Sciatic nerve (tissue), 2 donors: Measurements from ENCODE around the gene CAPN2. TPM values are rescaled to one million over a fixed set of nuclear protein-coding genes. Genes with fewer than 3 reads are reported as not detected.

Experiments used
- ATAC-seq: fragments of 200-7000 bp; cut with Tn5 transposase; one replicate; pipeline ENCODE4 v1.9.1; 2020; ENCODE audit warnings: mild to moderate bottlenecking, moderate library complexity
- DNase-seq: peaks from one replicate; pipeline ENCODE4 v3.0.0-alpha.2; 2020; ENCODE audit warnings: low spot score
- intact Hi-C: fragments of 100-400 bp; cut with DNase I; formaldehyde crosslinking; loops from one replicate; pipeline ENCODE4 v1.14.2; 2022
- total RNA-seq: library from RNA; stranded (reverse); fragmentation: NEBNext Ultra II Directional; extraction: Animal tissue kit (Norgen Biotek cat#: 25700); gene quantifications from one replicate; pipeline ENCODE4 v1.2.1, GENCODE V29; 2021
- donor health status: DM: no; HTN: no; CAD: no.
- donor health status: DM: no; HTN: no; CAD: no.

The CAPN2 gene
- total RNA-seq, 1 donor from 2014 or later = 186 TPM

DNA sequence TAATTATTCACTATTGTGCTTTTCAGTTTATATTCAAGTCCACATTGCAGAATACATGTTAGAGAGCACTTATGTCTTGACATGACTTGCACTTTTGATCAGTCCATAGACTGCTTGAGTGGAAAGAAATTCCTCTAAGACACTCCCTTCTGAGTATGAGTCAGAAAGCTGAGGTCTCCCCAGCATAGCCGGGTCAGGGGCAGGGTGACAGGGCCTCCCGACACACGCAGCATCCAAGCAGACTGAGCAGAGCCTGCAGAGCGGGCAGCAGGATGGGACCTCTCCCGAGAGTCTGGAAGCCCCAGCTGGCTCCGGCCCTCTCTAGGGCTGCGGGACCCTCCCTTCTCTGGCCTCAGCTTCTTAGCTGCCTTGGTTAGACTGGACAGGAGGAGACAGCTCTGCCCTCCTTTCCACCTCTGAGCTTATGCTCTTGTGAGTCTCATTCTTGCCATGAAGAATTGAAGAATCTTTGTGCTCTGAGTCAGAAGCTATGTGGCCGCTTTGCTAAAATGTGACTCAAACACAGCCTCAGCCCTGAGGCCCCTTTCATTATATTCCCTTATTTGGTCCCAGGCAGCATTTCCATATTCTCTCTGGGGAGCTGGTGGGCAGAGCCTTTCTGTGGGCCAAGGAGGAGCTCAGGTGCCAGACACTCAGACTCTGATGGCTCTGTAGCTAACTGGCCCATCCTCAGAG is 11.2 kb upstream of the CAPN2 start:
- ATAC-seq = peak; percentile 66
- intact Hi-C loops = no loop called here
- no peak for DNase-seq

DNA sequence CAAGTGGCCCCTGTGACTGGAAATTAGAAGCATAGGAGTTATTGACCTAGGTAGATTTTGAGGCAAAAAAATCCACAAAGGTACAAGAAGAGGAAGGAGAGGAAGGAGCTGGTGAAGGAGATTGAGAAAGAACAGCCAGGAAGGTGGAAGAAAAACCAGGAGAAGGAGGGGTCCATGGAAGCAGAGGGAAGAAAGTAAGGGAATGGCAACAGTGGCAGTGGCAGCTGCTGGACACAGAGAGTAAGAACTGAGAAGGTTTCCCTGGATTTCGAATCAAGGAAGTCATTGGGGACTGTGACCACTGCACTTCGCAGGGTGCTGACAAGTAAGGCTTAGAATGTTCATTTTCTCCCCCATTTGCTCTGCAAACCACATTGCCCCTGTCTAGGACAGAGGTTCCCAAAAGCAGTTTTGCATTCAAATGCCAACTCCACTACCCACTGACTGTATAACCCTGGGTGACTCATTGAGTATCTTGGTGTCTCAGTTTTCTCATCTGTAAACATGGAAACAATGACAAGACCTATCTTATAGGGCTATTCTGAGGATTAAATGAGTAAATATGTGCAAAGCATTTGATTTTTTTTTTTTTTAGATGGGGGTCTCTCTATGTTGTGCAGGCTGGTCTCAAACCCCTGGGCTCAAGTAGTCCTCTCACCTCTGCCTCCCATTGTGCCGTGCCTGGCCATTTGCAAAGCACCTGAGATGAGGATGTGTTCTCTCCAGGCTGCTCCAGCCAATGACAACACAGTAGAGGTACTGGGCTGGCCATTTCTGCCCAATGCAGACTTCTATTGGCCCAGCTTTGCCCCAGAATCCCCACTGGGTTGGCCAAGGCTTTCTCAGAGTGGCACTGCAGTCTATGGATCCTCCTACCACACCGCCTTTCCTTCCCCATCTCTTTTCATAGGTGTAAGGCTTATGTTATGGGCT is 9.3 kb upstream of the CAPN2 start:
- intact Hi-C loops = no loop called here
- no peak for DNase-seq
- ATAC-seq = no peak

DNA sequence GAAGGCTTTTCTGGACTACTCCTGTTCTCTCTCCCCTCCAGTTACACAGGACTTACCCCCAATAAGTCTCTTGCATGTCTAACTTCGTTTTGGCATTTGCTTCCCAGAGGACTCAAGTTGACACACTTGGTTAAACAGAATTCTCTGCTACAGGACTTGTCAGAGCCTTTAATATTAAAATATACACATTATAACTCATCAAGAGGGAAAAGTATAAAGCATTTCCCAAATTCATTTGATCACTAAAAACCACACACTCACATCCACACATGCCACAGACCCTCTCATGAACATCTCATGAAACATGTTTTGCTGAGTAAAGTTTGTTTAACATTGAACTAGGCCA is 8.7 kb upstream of the CAPN2 start:
- ATAC-seq (no peak), DNase-seq (no peak)
- intact Hi-C loops = no loop called here

- intact Hi-C loops = no loop called here
- DNase-seq = no peak
- peak; percentile 2 for ATAC-seq
These were observed 7.1 kb upstream of the CAPN2 start for GRCh38 chr1:223704921-223705878.

DNA sequence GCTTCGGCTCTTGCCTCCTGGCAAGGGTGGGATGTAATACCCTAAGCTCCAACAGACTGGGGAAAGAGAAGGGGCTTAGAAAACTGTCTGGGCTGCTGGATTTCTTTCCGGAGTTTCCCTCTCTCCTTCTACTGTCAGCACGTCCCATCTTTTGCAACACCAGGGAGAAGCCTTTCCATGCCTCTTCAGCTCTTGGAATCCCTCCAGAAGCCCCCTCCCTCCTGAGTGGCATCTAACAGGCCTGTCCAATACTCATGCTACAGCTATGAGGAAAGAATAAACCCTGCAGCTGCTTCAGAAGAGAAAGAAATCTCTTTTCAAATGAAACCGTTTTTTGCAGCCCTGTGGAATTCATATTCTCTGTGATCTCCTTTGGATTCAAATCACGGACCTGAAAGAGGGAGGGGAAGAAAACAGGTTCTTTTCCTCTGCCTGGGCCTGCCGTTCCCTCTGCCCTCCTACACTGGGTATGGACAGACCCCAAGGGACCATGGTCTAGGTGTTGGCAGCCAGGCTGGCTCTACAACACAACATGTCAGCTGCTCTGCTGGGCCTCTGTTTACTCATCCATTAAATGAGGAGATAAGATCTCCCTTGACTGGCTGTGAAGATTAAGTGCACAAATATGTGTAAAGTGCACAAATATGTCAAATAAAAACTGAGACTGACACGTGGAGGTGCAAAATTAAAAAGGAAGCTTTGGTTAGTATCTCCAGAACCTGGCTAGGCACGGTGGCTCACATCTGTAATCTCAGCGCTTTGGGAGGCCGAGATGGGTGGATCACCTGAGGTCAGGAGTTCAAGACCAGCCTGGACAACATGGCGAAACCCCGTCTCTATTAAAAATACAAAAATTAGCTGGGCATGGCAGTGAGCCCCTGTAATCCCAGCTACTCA is 6.0 kb upstream of the CAPN2 start:
- ATAC-seq (peak; percentile 25), DNase-seq (no peak)
- intact Hi-C loops = no loop called here

- peak; percentile 94 for ATAC-seq
- intact Hi-C loops = no loop called here
- no peak for DNase-seq
These were observed 4.9 kb upstream of the CAPN2 start for GRCh38 chr1:223707256-223708000.

GRCh38 chr1:223708001-223708359 is 4.4 kb upstream of the CAPN2 start:
- DNase-seq = no peak
- intact Hi-C loops = no loop called here
- ATAC-seq = no peak

- DNase-seq (no peak), ATAC-seq (no peak)
- intact Hi-C loops = no loop called here
These were observed 3.6 kb upstream of the CAPN2 start for GRCh38 chr1:223708651-223709268.

DNA sequence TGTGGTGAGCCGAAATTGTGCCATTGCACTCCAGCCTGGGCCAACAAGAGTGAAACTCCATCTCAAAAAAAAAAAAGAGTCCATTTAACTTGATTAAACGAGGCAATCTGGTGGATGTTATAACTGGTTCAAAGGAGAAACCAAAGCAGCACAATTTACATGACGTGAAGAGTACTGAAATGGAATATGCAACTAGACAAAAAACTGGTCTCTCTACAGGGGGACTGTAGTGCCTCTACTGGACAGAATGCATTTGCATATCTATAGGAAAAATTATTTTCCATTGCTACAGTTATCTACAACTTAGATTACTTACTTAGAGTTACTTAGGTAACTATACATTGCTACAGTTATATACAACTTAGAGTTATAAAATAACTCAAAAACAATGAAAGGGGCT is 2.7 kb upstream of the CAPN2 start:
- ATAC-seq (no peak), DNase-seq (no peak)
- intact Hi-C loops = no loop called here

DNA sequence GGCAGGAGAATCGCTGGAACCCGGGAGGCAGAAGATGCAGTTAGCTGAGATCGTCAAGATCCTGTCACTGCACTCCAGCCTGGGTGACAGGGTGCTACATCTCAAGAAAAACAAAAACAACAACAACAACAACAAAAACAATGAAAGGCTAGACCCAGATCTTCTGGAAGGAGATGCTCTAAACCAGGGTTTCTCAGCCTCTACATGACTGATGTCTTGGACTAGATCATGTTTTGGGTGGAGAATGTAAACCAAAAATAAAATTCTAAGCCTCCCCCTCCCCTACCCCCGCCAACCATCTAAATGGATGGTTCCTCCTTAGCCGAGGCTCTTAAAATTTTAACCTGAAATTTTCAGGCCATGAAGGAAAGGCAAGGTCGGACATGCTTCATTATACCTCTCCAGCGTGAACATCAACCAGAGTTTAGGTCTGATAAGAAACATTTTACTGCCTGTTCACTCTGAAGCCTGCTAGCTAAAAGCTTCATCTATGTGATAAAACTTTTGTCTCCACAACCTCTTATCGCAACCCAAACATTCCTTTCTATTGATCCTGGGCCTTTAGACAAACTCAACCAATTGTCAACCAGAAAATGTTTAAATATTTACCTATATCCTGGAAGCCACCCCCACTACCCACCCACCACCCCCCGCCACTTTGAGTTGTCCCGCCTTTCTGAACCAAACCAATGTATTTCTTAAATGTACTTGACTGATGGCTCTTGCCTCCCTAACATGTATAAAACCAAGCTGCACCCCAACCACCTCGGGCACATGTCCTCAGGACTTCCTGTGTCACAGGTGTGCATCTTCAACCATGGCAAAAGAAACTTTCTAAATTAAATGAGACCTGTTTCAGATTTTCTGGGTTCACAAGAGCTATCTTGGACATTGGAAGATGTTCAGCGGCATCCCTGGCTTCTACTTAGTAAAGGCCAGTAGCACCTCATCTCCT is 1.9 kb upstream of the CAPN2 start:
- no peak for ATAC-seq
- intact Hi-C loops = no loop called here
- no peak for DNase-seq

DNA sequence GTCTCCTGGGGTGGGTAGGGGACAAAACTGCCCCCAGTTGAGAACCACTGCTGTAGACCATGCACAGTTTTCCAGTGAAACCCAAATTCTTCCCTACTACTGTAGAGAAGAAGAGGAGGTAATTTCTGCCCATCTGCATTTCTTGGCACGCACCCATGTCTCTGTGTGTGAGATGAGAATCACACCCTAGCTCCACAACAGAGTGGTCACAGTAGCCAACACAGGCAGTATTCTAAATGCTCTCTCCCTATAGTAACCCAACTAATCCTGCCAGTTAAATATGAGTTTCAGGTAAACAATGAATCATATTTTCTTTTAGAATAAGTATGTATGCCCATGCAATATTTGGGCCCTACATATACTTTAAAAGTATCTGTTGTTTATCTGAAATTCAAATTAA is 1.2 kb upstream of the CAPN2 start:
- intact Hi-C loops = no loop called here
- ATAC-seq (no peak), DNase-seq (no peak)

- intact Hi-C loops = loop anchor here (2.0 kb wide), 1 partner anchor 37 kb away; no protein-coding TSS in a partner anchor
- ATAC-seq (no peak), DNase-seq (no peak)
These were observed 569 bp upstream of the CAPN2 start for GRCh38 chr1:223711747-223712193.

DNA sequence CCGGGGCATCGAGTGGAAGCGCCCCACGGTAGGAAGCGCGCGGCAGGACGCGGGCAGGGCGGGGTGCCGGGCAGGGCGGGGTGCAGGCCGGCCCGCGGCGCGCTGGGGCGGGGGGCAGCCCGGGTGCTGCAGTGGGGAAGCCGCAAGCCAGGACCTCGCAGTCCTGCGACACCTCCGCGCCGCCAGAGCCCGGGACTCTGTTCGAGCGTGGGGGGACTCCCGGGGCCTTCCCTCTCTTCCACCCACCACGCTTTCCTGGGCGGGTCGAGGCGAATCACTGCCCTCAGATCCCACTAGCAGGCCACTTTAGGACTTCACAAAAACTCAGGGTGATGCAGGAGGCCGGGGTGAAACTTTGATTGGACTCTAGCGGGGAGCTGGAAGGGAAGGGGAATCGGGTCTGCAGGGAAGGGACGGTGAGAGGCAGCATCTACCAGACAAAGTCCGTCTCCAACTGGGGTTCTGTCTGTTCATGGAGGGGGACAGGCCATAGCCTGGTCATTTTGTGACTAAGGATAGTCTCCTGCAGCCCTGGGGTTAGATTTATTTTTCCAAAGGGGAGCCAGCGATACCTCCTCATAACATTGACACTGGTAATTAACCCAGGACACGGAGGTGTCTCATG is 623 bp downstream of the CAPN2 start:
- intact Hi-C loops = loop anchor here (2.0 kb wide), 1 partner anchor 36 kb away; no protein-coding TSS in a partner anchor
- ATAC-seq = peak; percentile 50
- DNase-seq = no peak

GRCh38 chr1:223713546-223714420 is 1.4 kb downstream of the CAPN2 start:
- intact Hi-C loops = loop anchor here (2.0 kb wide), 1 partner anchor 35 kb away; no protein-coding TSS in a partner anchor
- DNase-seq (no peak), ATAC-seq (peak; percentile 3)

GRCh38 chr1:223714421-223714724 is 2.0 kb downstream of the CAPN2 start:
- no peak for ATAC-seq
- intact Hi-C loops = no loop called here

More at GRCh38 chr1:223714421-223714724, 2.0 kb downstream of the CAPN2 start:
- no peak for DNase-seq
